TTC549 (cell line): ENCODE measurements around the gene EME1.

Experiments
- FAIRE-seq: peaks from 2 replicates; lab custom pipeline; 2012; peaks lifted over from hg19 to GRCh38; lab: Jason Lieb, UNC

EME1 gene

GRCh38 chr17:50347894-50348291, 25.1 kb upstream of the EME1 start:
- FAIRE-seq, result no peak

GRCh38 chr17:50348522-50349242, 24.3 kb upstream of the EME1 start:
- no peak for FAIRE-seq

- FAIRE-seq, result no peak
Observed at GRCh38 chr17:50349243-50349600, 23.8 kb upstream of the EME1 start.

GRCh38 chr17:50350733-50351132, 22.3 kb upstream of the EME1 start:
- FAIRE-seq, result no peak

- no peak for FAIRE-seq
Observed at GRCh38 chr17:50352072-50352692, 20.8 kb upstream of the EME1 start.

GRCh38 chr17:50352693-50353599, 20.1 kb upstream of the EME1 start:
- no peak for FAIRE-seq

- no peak for FAIRE-seq
Observed at GRCh38 chr17:50353600-50354195, 19.3 kb upstream of the EME1 start.

- FAIRE-seq, result no peak
Observed at GRCh38 chr17:50354198-50354597, 18.8 kb upstream of the EME1 start.

- no peak for FAIRE-seq
Observed at GRCh38 chr17:50354776-50355175, 18.3 kb upstream of the EME1 start.

- no peak for FAIRE-seq
Observed at GRCh38 chr17:50355336-50355700, 17.7 kb upstream of the EME1 start.

GRCh38 chr17:50355701-50356341, 17.2 kb upstream of the EME1 start:
- no peak for FAIRE-seq

- FAIRE-seq, result no peak
Observed at GRCh38 chr17:50356418-50356817, 16.6 kb upstream of the EME1 start.

GRCh38 chr17:50356892-50357510, 16.0 kb upstream of the EME1 start:
- no peak for FAIRE-seq

- FAIRE-seq, result no peak
Observed at GRCh38 chr17:50358177-50358576, 14.9 kb upstream of the EME1 start.

- no peak for FAIRE-seq
Observed at GRCh38 chr17:50359005-50359699, 13.9 kb upstream of the EME1 start.

GRCh38 chr17:50359998-50360461, 13.0 kb upstream of the EME1 start:
- FAIRE-seq, result no peak

GRCh38 chr17:50360486-50361115, 12.4 kb upstream of the EME1 start:
- no peak for FAIRE-seq

GRCh38 chr17:50361561-50362480, 11.2 kb upstream of the EME1 start:
- FAIRE-seq, result peak; percentile 83

GRCh38 chr17:50362661-50363060, 10.4 kb upstream of the EME1 start:
- no peak for FAIRE-seq
